ENCODE data around the gene PSMD14.

DNA sequence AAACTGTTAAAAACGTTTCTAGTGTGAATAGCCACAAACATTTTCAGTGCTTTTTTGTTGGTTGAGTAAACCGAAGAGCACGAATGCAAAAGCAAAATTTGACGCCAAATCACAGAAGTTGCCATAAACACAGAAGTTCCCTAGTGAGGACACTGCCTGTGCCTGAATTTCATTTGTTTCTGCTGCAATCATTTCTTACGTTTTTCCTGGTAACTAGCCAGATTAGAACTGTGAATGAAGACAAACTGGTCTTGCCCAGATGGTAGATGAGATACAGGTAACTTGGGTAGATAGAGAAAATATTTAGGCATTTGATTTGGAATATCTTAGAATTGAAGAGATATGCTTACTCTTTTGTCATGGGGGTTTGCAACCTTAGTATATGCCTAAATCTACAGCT is 98.1 kb downstream of the PSMD14 start:
- TF ChIP-seq, protein P1, sequence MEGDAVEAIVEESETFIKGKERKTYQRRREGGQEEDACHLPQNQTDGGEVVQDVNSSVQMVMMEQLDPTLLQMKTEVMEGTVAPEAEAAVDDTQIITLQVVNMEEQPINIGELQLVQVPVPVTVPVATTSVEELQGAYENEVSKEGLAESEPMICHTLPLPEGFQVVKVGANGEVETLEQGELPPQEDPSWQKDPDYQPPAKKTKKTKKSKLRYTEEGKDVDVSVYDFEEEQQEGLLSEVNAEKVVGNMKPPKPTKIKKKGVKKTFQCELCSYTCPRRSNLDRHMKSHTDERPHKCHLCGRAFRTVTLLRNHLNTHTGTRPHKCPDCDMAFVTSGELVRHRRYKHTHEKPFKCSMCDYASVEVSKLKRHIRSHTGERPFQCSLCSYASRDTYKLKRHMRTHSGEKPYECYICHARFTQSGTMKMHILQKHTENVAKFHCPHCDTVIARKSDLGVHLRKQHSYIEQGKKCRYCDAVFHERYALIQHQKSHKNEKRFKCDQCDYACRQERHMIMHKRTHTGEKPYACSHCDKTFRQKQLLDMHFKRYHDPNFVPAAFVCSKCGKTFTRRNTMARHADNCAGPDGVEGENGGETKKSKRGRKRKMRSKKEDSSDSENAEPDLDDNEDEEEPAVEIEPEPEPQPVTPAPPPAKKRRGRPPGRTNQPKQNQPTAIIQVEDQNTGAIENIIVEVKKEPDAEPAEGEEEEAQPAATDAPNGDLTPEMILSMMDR (IDR thresholded peaks at IDR 0.05), result no peak
- TF ChIP-seq POLR2A (IDR thresholded peaks at IDR 0.05), result no peak
